ENCODE measurements around the gene TUBA8.
"Not testable (repeated sequence)": the region's sequence is repeated elsewhere in the genome, so short reads cannot be mapped to it uniquely, and the experiment has no call there.

DNA sequence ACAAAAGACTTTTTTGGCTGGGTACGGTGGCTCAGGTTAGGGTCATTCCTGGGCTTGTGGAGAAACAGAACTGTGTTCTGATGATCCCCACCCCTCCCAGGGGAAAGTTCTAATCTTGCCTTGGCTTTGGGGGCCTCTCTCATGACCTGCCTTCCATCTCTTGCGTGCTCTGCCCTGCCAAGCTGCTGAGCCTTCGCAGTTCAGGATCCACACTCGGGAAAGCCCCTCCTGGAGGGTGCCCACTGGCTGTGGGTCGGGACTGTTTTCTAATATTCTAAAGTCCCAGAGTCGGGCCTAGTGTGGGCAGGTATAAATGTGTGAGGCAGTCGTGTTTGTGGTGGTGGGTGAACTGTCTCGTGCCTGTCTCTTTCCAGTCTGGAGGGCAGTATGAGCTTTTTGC is 62.2 kb downstream of the TUBA8 start:
- TF ChIP-seq, protein P1, sequence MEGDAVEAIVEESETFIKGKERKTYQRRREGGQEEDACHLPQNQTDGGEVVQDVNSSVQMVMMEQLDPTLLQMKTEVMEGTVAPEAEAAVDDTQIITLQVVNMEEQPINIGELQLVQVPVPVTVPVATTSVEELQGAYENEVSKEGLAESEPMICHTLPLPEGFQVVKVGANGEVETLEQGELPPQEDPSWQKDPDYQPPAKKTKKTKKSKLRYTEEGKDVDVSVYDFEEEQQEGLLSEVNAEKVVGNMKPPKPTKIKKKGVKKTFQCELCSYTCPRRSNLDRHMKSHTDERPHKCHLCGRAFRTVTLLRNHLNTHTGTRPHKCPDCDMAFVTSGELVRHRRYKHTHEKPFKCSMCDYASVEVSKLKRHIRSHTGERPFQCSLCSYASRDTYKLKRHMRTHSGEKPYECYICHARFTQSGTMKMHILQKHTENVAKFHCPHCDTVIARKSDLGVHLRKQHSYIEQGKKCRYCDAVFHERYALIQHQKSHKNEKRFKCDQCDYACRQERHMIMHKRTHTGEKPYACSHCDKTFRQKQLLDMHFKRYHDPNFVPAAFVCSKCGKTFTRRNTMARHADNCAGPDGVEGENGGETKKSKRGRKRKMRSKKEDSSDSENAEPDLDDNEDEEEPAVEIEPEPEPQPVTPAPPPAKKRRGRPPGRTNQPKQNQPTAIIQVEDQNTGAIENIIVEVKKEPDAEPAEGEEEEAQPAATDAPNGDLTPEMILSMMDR (IDR thresholded peaks at IDR 0.05) = not testable (repeated sequence)
- not testable (repeated sequence) for TF ChIP-seq POLR2A, POLR2AphosphoS5 (IDR thresholded peaks at IDR 0.05)

Measured in breast epithelium (tissue), 3 donors.